Vagina (tissue), 2 donors: ENCODE data around the gene KLHL25. TPM values are rescaled to one million over a fixed set of nuclear protein-coding genes. Genes with fewer than 3 reads are reported as not detected.

Source experiments
- DNase-seq, 2 donors: peaks; one replicate each; pipeline ENCODE4 v3.0.0-alpha.2; 2017; ENCODE audit errors: extremely low spot score in 2 of 2
- H3K27ac ChIP-seq: fragments of 200-600 bp; sonication (generic); one replicate; pipeline ENCODE4 v1.5.1; 2019
- H3K27me3 ChIP-seq: fragments of 200-600 bp; sonication (generic); one replicate; pipeline ENCODE4 v1.5.1; 2019
- H3K36me3 ChIP-seq, 2 donors: fragments of 200-600 bp; sonication (generic); one replicate each; pipeline ENCODE4 v1.5.1; 2017 to 2019
- H3K4me1 ChIP-seq: fragments of 200-600 bp; sonication (generic); one replicate; pipeline ENCODE4 v1.5.1; 2019
- H3K4me3 ChIP-seq, 2 donors: fragments of 200-600 bp; sonication (generic); 1 replicate in 1 of 2; 2 replicates in 1 of 2; pipeline ENCODE4 v1.5.1; 2016 to 2019
- H3K9me3 ChIP-seq: fragments of 200-600 bp; sonication (generic); one replicate; pipeline ENCODE4 v1.5.1; 2019
- CTCF ChIP-seq, 3 experiments: fragments of 450-650 bp in 2 of 3; fragments of 200-600 bp in 1 of 3; sonication (generic) in 1 of 3; IDR thresholded peaks; one replicate each; pipeline ENCODE4 v1.5.1; 2017 to 2019; ENCODE audit warnings: antibody characterized with exemption in 3 of 3, mild to moderate bottlenecking in 2 of 3, moderate library complexity in 2 of 3
- POLR2A ChIP-seq, 2 donors: fragments of 450-650 bp; IDR thresholded peaks; one replicate each; pipeline ENCODE4 v1.6.1; 2017; ENCODE audit warnings: antibody characterized with exemption in 2 of 2, mild to moderate bottlenecking in 2 of 2, moderate library complexity in 2 of 2
- POLR2AphosphoS5 ChIP-seq, 2 donors: sonication (generic); formaldehyde crosslinking; IDR thresholded peaks; one replicate each; pipeline ENCODE4 v1.9.0; 2017; ENCODE audit warnings: antibody characterized with exemption in 2 of 2, mild to moderate bottlenecking in 2 of 2, low read depth in 1 of 2; ENCODE audit not compliant: insufficient read depth in 1 of 2
- intact Hi-C: fragments of 100-400 bp; cut with DNase I; formaldehyde crosslinking; loops from one replicate; pipeline ENCODE4 v1.15.1; 2023
- microRNA counts, 2 donors: library from miRNA; unstranded; fragments of <30 nt; microRNA quantifications; one replicate each; lab custom pipeline; 2016 to 2017
- microRNA-seq: library from miRNA; unstranded; fragments of <30 nt; microRNA quantifications from one replicate; pipeline ENCODE4, GENCODE V29; 2017; ENCODE audit warnings: borderline number of aligned reads, borderline replicate concordance
- small RNA-seq: library from RNA; depleted of rRNA; stranded (forward); fragments of <200 nt; gene quantifications from one replicate; pipeline ENCODE3, GENCODE V24; 2016
- total RNA-seq: library from RNA; depleted of rRNA; stranded (reverse); fragments of >200 nt; gene quantifications from one replicate; pipeline ENCODE4 v1.2.3, GENCODE V29; 2016

Gene KLHL25
- total RNA-seq, 1 donor from 2014 or later, result 9.6 TPM

GRCh38 chr15:85717212-85717611 lies 77.5 kb downstream of the KLHL25 start:
- no peak for TF ChIP-seq POLR2AphosphoS5 (IDR thresholded peaks at IDR 0.05; ENCODE audit: insufficient read depth in 1 of 2, low read depth in 1 of 2)
- intact Hi-C loops, result no loop called here
- Histone ChIP-seq H3K4me1 (no peaks in the 10 kb centered on the region), H3K36me3 (peaks cover 0 to 76% of the 10 kb centered on the region in 2 donors), H3K27ac (no peak overlapping the region), H3K27me3 (no peaks in the 10 kb centered on the region), H3K9me3 (no peaks in the 10 kb centered on the region), H3K4me3 (no peak overlapping the region)
- DNase-seq, result no peak

- Histone ChIP-seq H3K36me3 (peaks cover 0 to 78% of the 10 kb centered on the region in 2 donors), H3K27ac (no peak overlapping the region), H3K27me3 (no peaks in the 10 kb centered on the region), H3K9me3 (no peaks in the 10 kb centered on the region), H3K4me3 (no peak overlapping the region), H3K4me1 (no peaks in the 10 kb centered on the region)
- intact Hi-C loops, result no loop called here
- TF ChIP-seq POLR2AphosphoS5 (IDR thresholded peaks at IDR 0.05; ENCODE audit: insufficient read depth in 1 of 2, low read depth in 1 of 2), result no peak
- no peak for TF ChIP-seq POLR2A (IDR thresholded peaks at IDR 0.05)
- TF ChIP-seq CTCF (IDR thresholded peaks at IDR 0.05), result no peak
- no peak for DNase-seq
Observed at GRCh38 chr15:85716261-85716660, 78.5 kb downstream of the KLHL25 start.

GRCh38 chr15:85711580-85712192 lies 83.0 kb downstream of the KLHL25 start:
- Histone ChIP-seq H3K36me3 (peaks cover 0 to 42% of the 10 kb centered on the region in 2 donors), H3K4me1 (peaks cover 14% of the 10 kb centered on the region), H3K27ac (no peak overlapping the region), H3K9me3 (no peaks in the 10 kb centered on the region), H3K27me3 (no peaks in the 10 kb centered on the region), H3K4me3 (no peak overlapping the region)
- DNase-seq, result no peak
- TF ChIP-seq POLR2A (IDR thresholded peaks at IDR 0.05), result no peak
- TF ChIP-seq CTCF (IDR thresholded peaks at IDR 0.05), result no peak
- no peak for TF ChIP-seq POLR2AphosphoS5 (IDR thresholded peaks at IDR 0.05; ENCODE audit: insufficient read depth in 1 of 2, low read depth in 1 of 2)
- intact Hi-C loops, result no loop called here

GRCh38 chr15:85710340-85710842 lies 84.3 kb downstream of the KLHL25 start:
- Histone ChIP-seq H3K27me3 (no peaks in the 10 kb centered on the region), H3K27ac (no peak overlapping the region), H3K4me1 (peaks cover 27% of the 10 kb centered on the region), H3K4me3 (no peak overlapping the region), H3K9me3 (no peaks in the 10 kb centered on the region), H3K36me3 (peaks cover 0 to 29% of the 10 kb centered on the region in 2 donors)
- TF ChIP-seq CTCF (IDR thresholded peaks at IDR 0.05), result no peak
- no peak for TF ChIP-seq POLR2AphosphoS5 (IDR thresholded peaks at IDR 0.05; ENCODE audit: insufficient read depth in 1 of 2, low read depth in 1 of 2)
- no peak for TF ChIP-seq POLR2A (IDR thresholded peaks at IDR 0.05)
- DNase-seq, result no peak
- intact Hi-C loops, result no loop called here

MicroRNAs within 50 kb of the gene (microRNA counts, 767-probe panel; counts per million panel counts)
- 238 to 261 counts per million in 2 donors for microRNA hsa-miR-1276 (lab: Ali Mortazavi, UCI)

Small RNA genes lying within 50 kb of the gene (microRNA-seq; reads per million reads assigned to microRNA genes)
- gene MIR1276 (not detected), gene MIR548AP (not detected)

Small RNA genes lying within 50 kb of the gene (small RNA-seq; reads per million reads assigned to genes)
- gene AC021739.1 (not detected), gene MIR1276 (not detected), gene MIR548AP (not detected), gene RNU6-231P (not detected)
